Activated B cell treated with CpG ODN at 0.5 μM for 24 hours (primary cell): ENCODE measurements around the gene RPS27L. TPM values are rescaled to one million over a fixed set of nuclear protein-coding genes. Genes with fewer than 3 reads are reported as not detected.

Experiments
- ATAC-seq: fragments of 200-7000 bp; cut with Tn5 transposase; one replicate; pipeline ENCODE4 v1.10.0; 2021; ENCODE audit warnings: low read depth, mild to moderate bottlenecking, moderate library complexity
- CTCF ChIA-PET: fragments of 350-600 bp; sonication (Branson Sonifier 250); formaldehyde crosslinking; loops from one replicate; lab custom pipeline; 2021; ENCODE audit warnings: antibody characterized with exemption; lab: Charles Lee
- POLR2A ChIA-PET: fragments of 350-600 bp; sonication (Branson Sonifier 250); formaldehyde crosslinking; loops from one replicate; lab custom pipeline; 2021; ENCODE audit warnings: antibody characterized with exemption; lab: Charles Lee
- DNase-seq: peaks from one replicate; pipeline ENCODE4 v3.0.0; 2022
- H3K27ac Mint-ChIP-seq: one replicate; pipeline ENCODE4 v1.8.0; 2020; ENCODE audit warnings: mixed read lengths
- H3K27me3 Mint-ChIP-seq: one replicate; pipeline ENCODE4 v1.8.0; 2021; ENCODE audit warnings: mixed read lengths
- H3K36me3 Mint-ChIP-seq: one replicate; pipeline ENCODE4 v1.8.0; 2021; ENCODE audit warnings: low read depth, mixed read lengths
- H3K4me1 Mint-ChIP-seq: one replicate; pipeline ENCODE4 v1.8.0; 2021; ENCODE audit warnings: mixed read lengths
- H3K4me3 Mint-ChIP-seq: one replicate; pipeline ENCODE4 v1.8.0; 2020; ENCODE audit warnings: mild to moderate bottlenecking, mixed read lengths
- H3K9me3 Mint-ChIP-seq: one replicate; pipeline ENCODE4 v1.8.0; 2020; ENCODE audit warnings: mixed read lengths
- CTCF ChIP-seq: fragments of 200-600 bp; IDR thresholded peaks from one replicate; pipeline ENCODE4 v1.8.0; 2022; ENCODE audit warnings: antibody characterized with exemption, mild to moderate bottlenecking
- intact Hi-C: fragments of 100-400 bp; cut with micrococcal nuclease; formaldehyde crosslinking; loops from one replicate; pipeline ENCODE4 v1.15.1; 2024
- total RNA-seq: library from RNA; stranded (reverse); gene quantifications from 2 replicates; pipeline ENCODE4 v1.2.3, GENCODE V29; 2022

Gene RPS27L
- total RNA-seq, 1 donor from 2014 or later = 70.8 TPM

GRCh38 chr15:63163217-63163616 lies 5.9 kb upstream of the RPS27L start:
- intact Hi-C loops = no loop called here
- Mint-ChIP-seq H3K9me3 (no peaks in the 10 kb centered on the region), H3K36me3 (no peaks in the 10 kb centered on the region), H3K4me3 (no peak overlapping the region), H3K27me3 (no peaks in the 10 kb centered on the region), H3K4me1 (peaks cover 15% of the 10 kb centered on the region), H3K27ac (no peak overlapping the region)
- ChIA-PET CTCF (no interaction called here), POLR2A (interaction anchor here (0.7 kb wide), 1 partner anchor 45 kb away, joined by 3 read pairs; no protein-coding TSS in a partner anchor)
- no peak for TF ChIP-seq CTCF
- ATAC-seq (no peak), DNase-seq (no peak)

- no peak overlapping the region for H3K4me3 Mint-ChIP-seq
- TF ChIP-seq CTCF = no peak
- peaks cover 29% of the 10 kb centered on the region for H3K4me1 Mint-ChIP-seq
- ChIA-PET POLR2A (no interaction called here), CTCF (no interaction called here)
- peaks cover 11% of the 10 kb centered on the region for H3K36me3 Mint-ChIP-seq
- ATAC-seq (no peak), DNase-seq (no peak)
- intact Hi-C loops = no loop called here
- no peaks in the 10 kb centered on the region for H3K27me3 Mint-ChIP-seq
- no peak overlapping the region for H3K27ac Mint-ChIP-seq
- H3K9me3 Mint-ChIP-seq = no peaks in the 10 kb centered on the region
Measured at GRCh38 chr15:63160638-63161037, 3.4 kb upstream of the RPS27L start.

GRCh38 chr15:63157891-63158431 lies 684 bp upstream of the RPS27L start:
- intact Hi-C loops = loop anchor here (1.0 to 5.0 kb wide), 7 partner anchors 31 to 244 kb away; partner anchors contain the start of genes APH1B and RAB8B
- peak; percentile 22 for ATAC-seq
- ChIA-PET CTCF (interaction anchor here (0.9 to 1.4 kb wide), 5 partner anchors 9 to 120 kb away, joined by 3 to 5 read pairs (median 3); no protein-coding TSS in a partner anchor), POLR2A (interaction anchor here (0.6 to 3.1 kb wide), 19 partner anchors 8 to 347 kb away, joined by 3 to 32 read pairs (median 4); partner anchors contain the start of genes APH1B, LACTB, RAB8B and USP3)
- no peak for TF ChIP-seq CTCF
- no peaks in the 10 kb centered on the region for H3K9me3 Mint-ChIP-seq
- peak overlapping the region; percentile 89 for H3K27ac Mint-ChIP-seq
- no peaks in the 10 kb centered on the region for H3K27me3 Mint-ChIP-seq
- DNase-seq = no peak
- H3K36me3 Mint-ChIP-seq = peaks cover 21% of the 10 kb centered on the region
- peaks cover 34% of the 10 kb centered on the region for H3K4me1 Mint-ChIP-seq
- H3K4me3 Mint-ChIP-seq = peak overlapping the region; percentile 88

- POLR2A ChIA-PET = interaction anchor here (0.5 to 3.1 kb wide), 21 partner anchors 9 to 909 kb away, joined by 3 to 32 read pairs (median 4); partner anchors contain the start of genes APH1B, LACTB, RAB8B and USP3
- CTCF ChIA-PET = interaction anchor here (0.9 to 1.4 kb wide), 6 partner anchors 10 to 121 kb away, joined by 3 to 5 read pairs (median 3); no protein-coding TSS in a partner anchor
- no peak for ATAC-seq
Measured at GRCh38 chr15:63156755-63157117, 541 bp downstream of the RPS27L start.

More at GRCh38 chr15:63156755-63157117, 541 bp downstream of the RPS27L start:
- H3K9me3 Mint-ChIP-seq = no peaks in the 10 kb centered on the region
- H3K36me3 Mint-ChIP-seq = peaks cover 28% of the 10 kb centered on the region
- H3K27ac Mint-ChIP-seq = peak overlapping the region; percentile 97
- peaks cover 22% of the 10 kb centered on the region for H3K4me1 Mint-ChIP-seq
- intact Hi-C loops = loop anchor here (1.0 to 5.0 kb wide), 7 partner anchors 33 to 246 kb away; partner anchors contain the start of genes APH1B and RAB8B
- no peak for DNase-seq
- peak overlapping the region; percentile 98 for H3K4me3 Mint-ChIP-seq
- H3K27me3 Mint-ChIP-seq = no peaks in the 10 kb centered on the region
- TF ChIP-seq CTCF = no peak
